ENCODE data around the gene TCF4. TPM values are rescaled to one million over a fixed set of nuclear protein-coding genes. Genes with fewer than 3 reads are reported as not detected.

Gene TCF4
- total and polyA plus RNA-seq, 8 donors = 5.1 to 187 (median 39.9) TPM

GRCh38 chr18:55323051-55323994 is 264.7 kb downstream of the TCF4 start:
- H3K4me3 ChIP-seq = peak overlapping the region; percentile 48 to 53 (median 52)
- intact Hi-C loops (cut with DNase I; ENCODE audit: low total_unique reads) = no loop called here
- WGBS, 5 donors = 62 to 79% (median 70%) methylated on average over 10 of the region's 10 CpGs
- TF ChIP-seq EP300 (IDR thresholded peaks at IDR 0.05) (no peak), POLR2A (IDR thresholded peaks at IDR 0.05) (no peak), CTCF (IDR thresholded peaks at IDR 0.05) (no peak), POLR2AphosphoS5 (IDR thresholded peaks at IDR 0.05) (no peak)
- H3K36me3 ChIP-seq = no peaks in the 10 kb centered on the region
- H3K27ac ChIP-seq = peak overlapping the region in 4 of 5 donors; percentile 81 to 92 (median 90)
- H3K27me3 ChIP-seq = peaks cover 0 to 26% (median 3%) of the 10 kb centered on the region in 3 donors
- no peaks in the 10 kb centered on the region for H3K9me3 ChIP-seq
- peaks cover 0 to 51% (median 16%) of the 10 kb centered on the region in 4 donors for H3K4me1 ChIP-seq
- peak in 1 of 2 donors; percentile 57 for DNase-seq

- TF ChIP-seq EP300 (IDR thresholded peaks at IDR 0.05) = no peak
- TF ChIP-seq CTCF (IDR thresholded peaks at IDR 0.05) = no peak
- TF ChIP-seq POLR2A (IDR thresholded peaks at IDR 0.05) = no peak
- peak; percentile 22 to 59 (median 38) for TF ChIP-seq POLR2AphosphoS5 (IDR thresholded peaks at IDR 0.05)
- intact Hi-C loops (cut with DNase I; ENCODE audit: low total_unique reads) = no loop called here
- H3K4me1 ChIP-seq = peaks cover 0 to 46% (median 12%) of the 10 kb centered on the region in 4 donors
- H3K4me3 ChIP-seq = peak overlapping the region; percentile 48 to 53 (median 52)
- H3K27me3 ChIP-seq = peaks cover 0 to 26% (median 3%) of the 10 kb centered on the region in 3 donors
- H3K9me3 ChIP-seq = no peaks in the 10 kb centered on the region
- peak; percentile 49 to 95 for DNase-seq
- no peaks in the 10 kb centered on the region for H3K36me3 ChIP-seq
- 2 to 6% (median 3%) methylated on average over 29 to 30 of the region's 30 CpGs for whole genome bisulfite sequencing, 5 donors
- H3K27ac ChIP-seq = peak overlapping the region; percentile 81 to 92 (median 90)
These were observed 265.7 kb downstream of the TCF4 start for GRCh38 chr18:55322178-55322735.

DNA sequence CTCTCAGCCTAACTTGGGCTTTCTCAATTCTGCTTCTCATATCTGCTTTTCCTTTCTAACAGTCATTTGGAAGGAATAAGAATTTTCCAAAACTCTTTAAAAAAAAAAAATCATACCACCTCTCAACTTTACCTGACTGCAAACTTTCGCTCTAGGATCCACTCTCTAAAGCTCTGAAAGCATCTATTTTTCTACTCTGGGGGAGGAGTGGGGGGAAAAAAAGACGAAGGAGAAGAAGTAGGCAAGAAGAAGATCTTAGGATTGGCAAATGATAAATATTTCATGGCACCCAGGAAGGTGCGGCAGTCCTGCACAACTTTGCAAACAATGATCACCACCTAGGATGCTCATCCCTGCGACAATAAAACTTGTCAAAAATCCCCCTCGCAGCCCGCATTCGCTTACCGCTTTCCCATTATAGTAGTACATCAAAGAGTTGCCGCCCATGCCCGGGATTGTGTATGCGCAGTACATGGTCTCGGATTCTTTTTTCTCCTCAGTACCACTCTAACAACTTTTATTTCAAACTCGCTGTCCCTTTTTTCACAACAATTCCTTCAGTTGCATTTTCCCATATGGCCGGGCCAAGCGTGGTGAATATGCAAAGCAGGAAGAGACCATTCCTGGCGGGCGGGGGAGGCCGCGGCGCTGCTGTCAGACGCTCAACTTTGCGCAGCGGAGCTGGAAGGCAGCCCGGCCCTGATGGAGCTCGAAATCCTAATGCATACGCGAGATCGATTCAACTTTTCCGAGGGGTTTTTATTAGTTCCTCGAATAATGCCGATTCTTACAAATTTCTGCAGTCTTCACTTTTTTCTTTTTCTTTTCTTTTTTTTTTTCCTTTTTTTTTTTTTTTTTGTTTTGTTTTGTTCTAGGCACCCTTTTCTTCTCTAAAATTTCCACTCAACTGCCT is 266.5 kb downstream of the TCF4 start:
- no peak for TF ChIP-seq EP300 (IDR thresholded peaks at IDR 0.05)
- TF ChIP-seq POLR2AphosphoS5 (IDR thresholded peaks at IDR 0.05) = peak; percentile 55 to 78 (median 57)
- no peak for TF ChIP-seq POLR2A (IDR thresholded peaks at IDR 0.05)
- TF ChIP-seq CTCF (IDR thresholded peaks at IDR 0.05) = no peak
- Histone ChIP-seq H3K27ac (peak overlapping the region; percentile 30 to 92 (median 90)), H3K36me3 (no peaks in the 10 kb centered on the region), H3K4me1 (peaks cover 0 to 49% (median 14%) of the 10 kb centered on the region in 4 donors), H3K4me3 (peak overlapping the region; percentile 48 to 53 (median 52)), H3K27me3 (peaks cover 0 to 26% (median 3%) of the 10 kb centered on the region in 3 donors), H3K9me3 (no peaks in the 10 kb centered on the region)
- intact Hi-C loops (cut with DNase I; ENCODE audit: low total_unique reads) = no loop called here
- DNase-seq = peak; percentile 73 to 97
- 2 to 5% (median 3%) methylated on average over 31 of the region's 31 CpGs for WGBS, 5 donors

All from stomach (tissue), 9 donors.